H1 (cell line): Measurements from ENCODE around the gene RBM25. TPM values are rescaled to one million over a fixed set of nuclear protein-coding genes. Genes with fewer than 3 reads are reported as not detected.

Experiments used
- CTCF ChIA-PET: fragments of 300-600 bp; sonication (Branson Sonifier 250); formaldehyde crosslinking; loops from one replicate; lab custom pipeline; 2021; ENCODE audit not compliant: partially characterized antibody; lab: Charles Lee
- POLR2A ChIA-PET: fragments of 300-600 bp; sonication (Branson Sonifier 250); formaldehyde crosslinking; loops from one replicate; lab custom pipeline; 2021; ENCODE audit warnings: inconsistent platforms; ENCODE audit not compliant: partially characterized antibody; lab: Charles Lee
- DNase-seq, 2 experiments: peaks; one replicate each; pipeline versions ENCODE4 v3.0.0 to v3.0.0-alpha.2; 2010 to 2022; ENCODE audit warnings: low spot score in 2 of 2, low read depth in 1 of 2, mixed read lengths in 1 of 2
- FAIRE-seq: peaks from 2 replicates; lab custom pipeline; 2011; peaks lifted over from hg19 to GRCh38; lab: Jason Lieb, UNC
- H2AFZ ChIP-seq: 2 replicates; pipeline ENCODE4 v1.8.1; 2012; ENCODE audit warnings: low read length, inconsistent platforms
- H2AK5ac ChIP-seq: 2 replicates; pipeline ENCODE4 v1.6.1; 2013; ENCODE audit warnings: low read depth, low read length
- H2BK120ac ChIP-seq: replicated peaks from 2 replicates; pipeline ENCODE3; 2013; ENCODE audit warnings: low read depth, low read length, inconsistent platforms
- H2BK12ac ChIP-seq: 2 replicates; pipeline ENCODE4 v1.6.1; 2013; ENCODE audit warnings: low read depth, low read length
- H2BK15ac ChIP-seq: 2 replicates; pipeline ENCODE4 v1.6.1; 2013; ENCODE audit warnings: low read length
- H2BK20ac ChIP-seq: 2 replicates; pipeline ENCODE4 v1.6.1; 2013; ENCODE audit warnings: low read length
- H2BK5ac ChIP-seq: 2 replicates; pipeline ENCODE4 v1.6.1; 2013; ENCODE audit warnings: low read depth, low read length
- H3K14ac ChIP-seq: 2 replicates; pipeline ENCODE4 v1.6.1; 2013; ENCODE audit warnings: inconsistent platforms; ENCODE audit not compliant: insufficient read length
- H3K18ac ChIP-seq: 2 replicates; pipeline ENCODE4 v1.6.1; 2013; ENCODE audit warnings: low read length; ENCODE audit errors: extremely low read depth
- H3K23ac ChIP-seq: 2 replicates; pipeline ENCODE4 v1.6.1; 2013; ENCODE audit warnings: inconsistent platforms; ENCODE audit not compliant: insufficient read length
- H3K23me2 ChIP-seq: 2 replicates; pipeline ENCODE4 v1.6.1; 2013; ENCODE audit warnings: low read depth, low read length
- H3K27ac ChIP-seq: 2 replicates; pipeline ENCODE4 v1.6.1; 2011; ENCODE audit warnings: low read depth, low read length, inconsistent platforms
- H3K27me3 ChIP-seq, 4 experiments: replicated peaks in 1 of 4; 1 replicate in 1 of 4; 2 replicates in 3 of 4; pipeline versions ENCODE4 v1.6.1 to v1.8.1; 2011 to 2013; ENCODE audit warnings: low read length in 3 of 4, mild to moderate bottlenecking in 3 of 4, inconsistent platforms in 2 of 4, mixed read lengths in 2 of 4, moderate library complexity in 1 of 4; ENCODE audit not compliant: control insufficient read depth in 3 of 4, insufficient read depth in 3 of 4; ENCODE audit errors: extremely low read depth in 1 of 4
- H3K36me3 ChIP-seq, 4 experiments: 2 replicates each; pipeline versions ENCODE4 v1.6.1 to v1.8.1; 2011 to 2013; ENCODE audit warnings: mild to moderate bottlenecking in 4 of 4, low read length in 3 of 4, moderate library complexity in 2 of 4, control low read depth in 1 of 4, inconsistent platforms in 1 of 4; ENCODE audit not compliant: insufficient read depth in 4 of 4, control insufficient read depth in 2 of 4
- H3K4ac ChIP-seq: replicated peaks from 2 replicates; pipeline ENCODE3; 2013; ENCODE audit warnings: low read length, low read depth, mixed read lengths, inconsistent platforms; ENCODE audit not compliant: insufficient read length
- H3K4me1 ChIP-seq, 4 experiments: replicated peaks in 1 of 4; 1 replicate in 1 of 4; 2 replicates in 3 of 4; pipeline versions ENCODE4 v1.6.1 to v1.8.1; 2011 to 2013; ENCODE audit warnings: low read length in 3 of 4, inconsistent platforms in 2 of 4, mixed read lengths in 1 of 4; ENCODE audit not compliant: insufficient read depth in 4 of 4, control insufficient read depth in 3 of 4
- H3K4me2 ChIP-seq, 2 experiments: 2 replicates each; pipeline versions ENCODE4 v1.6.1 to v1.8.1; 2011 to 2013; ENCODE audit warnings: low read depth in 2 of 2, low read length in 2 of 2, control low read depth in 1 of 2, inconsistent platforms in 1 of 2, mild to moderate bottlenecking in 1 of 2; ENCODE audit not compliant: insufficient read depth in 1 of 2
- H3K4me3 ChIP-seq, 4 experiments: fragments of 200-600, 300-600 bp in 1 of 4; sonication (generic), shearing (Covaris generic), sonication (Bioruptor Twin) in 1 of 4; 2 replicates each; pipeline versions ENCODE4 v1.5.1 to v1.8.1; 2011 to 2016; ENCODE audit warnings: low read length in 4 of 4, low read depth in 3 of 4, control low read depth in 2 of 4, inconsistent platforms in 2 of 4, mild to moderate bottlenecking in 2 of 4, mixed read lengths in 1 of 4, moderate library complexity in 1 of 4; ENCODE audit not compliant: insufficient read depth in 2 of 4; ENCODE audit errors: extremely low read depth in 1 of 4
- H3K56ac ChIP-seq: replicated peaks from 2 replicates; pipeline ENCODE3; 2013; ENCODE audit warnings: low read depth, mild to moderate bottlenecking, mixed read lengths, low read length, inconsistent platforms; ENCODE audit not compliant: insufficient read length
- H3K79me1 ChIP-seq: 2 replicates; pipeline ENCODE4 v1.6.1; 2013; ENCODE audit warnings: low read depth, low read length, control low read depth
- H3K79me2 ChIP-seq, 2 experiments: 2 replicates each; pipeline versions ENCODE4 v1.6.1 to v1.8.1; 2012 to 2013; ENCODE audit warnings: low read length in 2 of 2, mild to moderate bottlenecking in 2 of 2, inconsistent platforms in 1 of 2; ENCODE audit not compliant: insufficient read depth in 2 of 2, control insufficient read depth in 1 of 2
- H3K9ac ChIP-seq, 4 experiments: replicated peaks in 1 of 4; 1 replicate in 1 of 4; 2 replicates in 3 of 4; pipeline versions ENCODE4 v1.6.1 to v1.8.1; 2011 to 2013; ENCODE audit warnings: low read depth in 3 of 4, low read length in 3 of 4, control low read depth in 2 of 4, mild to moderate bottlenecking in 2 of 4, moderate library complexity in 2 of 4, inconsistent platforms in 1 of 4; ENCODE audit errors: extremely low read depth in 1 of 4
- H3K9me3 ChIP-seq, 2 experiments: 2 replicates each; pipeline versions ENCODE4 v1.6.1 to v1.8.1; 2012 to 2013; ENCODE audit warnings: mild to moderate bottlenecking in 2 of 2, moderate library complexity in 2 of 2, control low read depth in 1 of 2, inconsistent platforms in 1 of 2, low read depth in 1 of 2, low read length in 1 of 2, mixed read lengths in 1 of 2; ENCODE audit not compliant: insufficient read depth in 2 of 2
- H4K20me1 ChIP-seq, 2 experiments: replicated peaks in 1 of 2; 2 replicates each; pipeline versions ENCODE3 to v1.8.1; 2011 to 2013; ENCODE audit warnings: inconsistent platforms in 2 of 2, low read length in 2 of 2, mild to moderate bottlenecking in 1 of 2; ENCODE audit not compliant: insufficient read depth in 2 of 2, control insufficient read depth in 1 of 2
- H4K5ac ChIP-seq: 2 replicates; pipeline ENCODE4 v1.6.1; 2013; ENCODE audit warnings: low read length, low read depth, mixed read lengths, inconsistent platforms; ENCODE audit not compliant: insufficient read length
- H4K8ac ChIP-seq: 2 replicates; pipeline ENCODE4 v1.8.0; 2013; ENCODE audit warnings: mild to moderate bottlenecking, moderate library complexity, low read length, inconsistent platforms; ENCODE audit not compliant: insufficient read depth; ENCODE audit errors: extremely low read depth
- H4K91ac ChIP-seq: replicated peaks from 2 replicates; pipeline ENCODE3; 2013; ENCODE audit warnings: low read length, mixed read lengths, inconsistent platforms; ENCODE audit not compliant: insufficient read length
- NRF1 ChIP-seq: IDR thresholded peaks from 2 replicates; pipeline ENCODE4 v1.6.1; 2011; ENCODE audit warnings: mild to moderate bottlenecking, low read depth, low read length, improper control_type of control experiment
- ZNF274 ChIP-seq: IDR thresholded peaks from 2 replicates; pipeline ENCODE4 v1.7.0; 2012; ENCODE audit warnings: low read length, borderline replicate concordance; ENCODE audit errors: extremely low read depth
- WGBS, 2 experiments: shearing (Covaris generic) in 1 of 2; methylation state at CpG; one replicate each; pipeline versions ENCODE4 v1.1.6 to v1.1.7; 2013 to 2015; ENCODE audit warnings: low lambda C conversion rate in 2 of 2, mixed read lengths in 2 of 2, inconsistent platforms in 1 of 2, low coverage in 1 of 2, missing lambda C conversion rate in 1 of 2; ENCODE audit not compliant: insufficient replicate concordance in 2 of 2, insufficient coverage in 1 of 2, insufficient read length in 1 of 2; ENCODE audit errors: extremely low coverage in 1 of 2, missing lambda C conversion rate in 1 of 2; 5-methylcytosine and 5-hydroxymethylcytosine counted together
- polyA plus RNA-seq, 7 experiments: library from polyadenylated mRNA; depleted of rRNA in 3 of 7; stranded (reverse) in 5 of 7; unstranded in 2 of 7; fragments of >200 nt in 5 of 7; fragments of 200-250 nt in 2 of 7; gene quantifications; 1 replicate in 5 of 7; 2 replicates in 1 of 7; 4 replicates in 1 of 7; pipeline versions ENCODE4 v1.2.1 to v1.2.3, GENCODE V29; 2011 to 2013; ENCODE audit warnings: missing spikeins in 2 of 7, mixed read lengths in 2 of 7
- total RNA-seq: library from RNA; stranded (reverse); fragmentation: NEBNext Ultra II Directional; extraction: Animal tissue kit (Norgen Biotek cat#: 25700); gene quantifications from 2 replicates; pipeline ENCODE4 v1.2.1, GENCODE V29; 2021
- TF ChIP-seq, protein P1 (sequence below): IDR thresholded peaks from 2 replicates; pipeline ENCODE4 v1.6.1; 2012; ENCODE audit warnings: low read length, inconsistent platforms

RBM25 gene
- total and polyA plus RNA-seq, 2 of the 8 experiments (the other 6 are each of a cell fraction or from before 2014, with no cell fraction given): 25.6 to 134 TPM

DNA sequence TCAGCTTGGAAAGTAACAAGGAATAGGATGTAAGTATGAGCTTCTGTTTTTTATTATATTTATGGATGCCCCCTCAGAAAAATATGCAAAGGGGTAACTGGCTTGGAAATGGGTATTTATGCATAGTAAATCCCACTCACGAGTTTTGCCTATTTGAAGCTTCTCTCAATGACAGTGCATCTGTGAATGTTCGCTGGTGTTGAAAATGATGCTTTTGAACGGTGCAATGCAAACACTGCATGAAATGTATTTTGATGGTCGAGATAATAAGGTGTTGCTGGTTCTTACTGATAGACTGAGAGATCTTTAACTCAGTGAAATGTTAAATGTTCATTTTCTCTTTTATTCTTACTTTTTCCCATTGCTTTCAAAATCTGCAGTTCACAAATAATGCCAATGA lies 42.0 kb downstream of the RBM25 start:
- DNase-seq (no peak), FAIRE-seq (no peak)
- H3K4me3 ChIP-seq: no peak overlapping the region
- H3K4me2 ChIP-seq: no peak overlapping the region
- no peak overlapping the region for H2BK12ac ChIP-seq
- H2AFZ ChIP-seq: no peak overlapping the region
- H2BK120ac ChIP-seq: no peak overlapping the region
- no peak overlapping the region for H3K4ac ChIP-seq
- peaks cover 2% of the 10 kb centered on the region; the same call in 1 of the 2 replicates for H3K79me1 ChIP-seq
- no peak overlapping the region for H4K91ac ChIP-seq
- no peaks in the 10 kb centered on the region for H3K27me3 ChIP-seq
- no peak overlapping the region for H2AK5ac ChIP-seq
- no peaks in the 10 kb centered on the region for H3K23me2 ChIP-seq
- no peak overlapping the region for H3K56ac ChIP-seq
- no peak overlapping the region for H2BK15ac ChIP-seq
- no peak overlapping the region for H3K18ac ChIP-seq
- no peak overlapping the region for H3K23ac ChIP-seq
- H3K4me1 ChIP-seq: no peaks in the 10 kb centered on the region
- H3K9me3 ChIP-seq: no peaks in the 10 kb centered on the region
- CTCF ChIA-PET: interaction anchor here (0.8 to 1.3 kb wide), 2 partner anchors 10 to 16 kb away, joined by 3 read pairs; no protein-coding TSS in a partner anchor
- H3K27ac ChIP-seq: no peak overlapping the region
- no peak overlapping the region for H3K9ac ChIP-seq
- peaks cover 22 to 92% (median 56%) of the 10 kb centered on the region in 4 experiments for H3K36me3 ChIP-seq
- no peak overlapping the region for H4K8ac ChIP-seq
- 99% methylated on average over 4 of the region's 4 CpGs; no CpG with 5 or more reads in 1 of the 2 experiments for whole genome bisulfite sequencing, 2 experiments
- H2BK5ac ChIP-seq: no peak overlapping the region
- H3K79me2 ChIP-seq: peaks cover 0 to 26% of the 10 kb centered on the region in 2 experiments; a peak in 3 of 4 replicates
- peaks cover 4% of the 10 kb centered on the region in 2 experiments for H4K20me1 ChIP-seq
- TF ChIP-seq, protein P1, sequence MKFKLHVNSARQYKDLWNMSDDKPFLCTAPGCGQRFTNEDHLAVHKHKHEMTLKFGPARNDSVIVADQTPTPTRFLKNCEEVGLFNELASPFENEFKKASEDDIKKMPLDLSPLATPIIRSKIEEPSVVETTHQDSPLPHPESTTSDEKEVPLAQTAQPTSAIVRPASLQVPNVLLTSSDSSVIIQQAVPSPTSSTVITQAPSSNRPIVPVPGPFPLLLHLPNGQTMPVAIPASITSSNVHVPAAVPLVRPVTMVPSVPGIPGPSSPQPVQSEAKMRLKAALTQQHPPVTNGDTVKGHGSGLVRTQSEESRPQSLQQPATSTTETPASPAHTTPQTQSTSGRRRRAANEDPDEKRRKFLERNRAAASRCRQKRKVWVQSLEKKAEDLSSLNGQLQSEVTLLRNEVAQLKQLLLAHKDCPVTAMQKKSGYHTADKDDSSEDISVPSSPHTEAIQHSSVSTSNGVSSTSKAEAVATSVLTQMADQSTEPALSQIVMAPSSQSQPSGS: no peak
- no peak for TF ChIP-seq NRF1
- TF ChIP-seq ZNF274: no peak
- no peak overlapping the region for H2BK20ac ChIP-seq
- no peak overlapping the region for H3K14ac ChIP-seq
- no peak overlapping the region for H4K5ac ChIP-seq
- POLR2A ChIA-PET: interaction anchor here (0.6 to 1.2 kb wide), 3 partner anchors 10 to 34 kb away, joined by 3 to 4 read pairs (median 3); no protein-coding TSS in a partner anchor
